WTC11 (cell line): Measurements from ENCODE around the gene SAA2. TPM values are rescaled to one million over a fixed set of nuclear protein-coding genes. Genes with fewer than 3 reads are reported as not detected.

ENCODE experiments used
- ATAC-seq: fragments of 200-7000 bp; cut with Tn5 transposase; 2 replicates; pipeline ENCODE4 v1.10.0; 2021; ENCODE audit warnings: mild to moderate bottlenecking, moderate library complexity
- CTCF ChIA-PET: fragments of 300-600 bp; sonication (Branson Sonifier 250); formaldehyde crosslinking; loops from one replicate; lab custom pipeline; 2021; ENCODE audit warnings: antibody characterized with exemption; lab: Charles Lee
- POLR2A ChIA-PET: fragments of 350-600 bp; sonication (Branson Sonifier 250); formaldehyde crosslinking; loops from one replicate; lab custom pipeline; 2021; ENCODE audit warnings: antibody characterized with exemption; lab: Charles Lee
- DNase-seq: peaks from one replicate; pipeline ENCODE4 v3.0.0; 2021; ENCODE audit warnings: low spot score
- H3K27ac Mint-ChIP-seq: 2 replicates; pipeline ENCODE4 v1.8.0; 2021; ENCODE audit warnings: mixed read lengths
- H3K27me3 Mint-ChIP-seq: 2 replicates; pipeline ENCODE4 v1.8.0; 2021; ENCODE audit warnings: low read depth, mild to moderate bottlenecking, moderate library complexity, mixed read lengths
- H3K36me3 Mint-ChIP-seq: 2 replicates; pipeline ENCODE4 v1.8.0; 2021; ENCODE audit warnings: mixed read lengths
- H3K4me1 Mint-ChIP-seq: 2 replicates; pipeline ENCODE4 v1.8.0; 2022; ENCODE audit warnings: mixed read lengths
- H3K4me3 Mint-ChIP-seq: 2 replicates; pipeline ENCODE4 v1.8.0; 2021; ENCODE audit warnings: mild to moderate bottlenecking, moderate library complexity, mixed read lengths
- H3K9me3 Mint-ChIP-seq: 2 replicates; pipeline ENCODE4 v1.8.0; 2021; ENCODE audit warnings: mixed read lengths
- ATF1 ChIP-seq: sonication (generic); formaldehyde crosslinking; IDR thresholded peaks from 2 replicates; pipeline ENCODE4 v1.8.1; 2023; ENCODE audit warnings: mild to moderate bottlenecking, moderate library complexity, missing genetic modification reagents
- CREM ChIP-seq: sonication (generic); formaldehyde crosslinking; IDR thresholded peaks from 2 replicates; pipeline ENCODE4 v1.8.1; 2022; ENCODE audit warnings: mild to moderate bottlenecking, missing genetic modification reagents, moderate library complexity
- ESRRA ChIP-seq: sonication (generic); formaldehyde crosslinking; IDR thresholded peaks from 2 replicates; pipeline ENCODE4 v1.8.1; 2022; ENCODE audit warnings: mild to moderate bottlenecking, missing genetic modification reagents, borderline replicate concordance
- FOXJ3 ChIP-seq: sonication (generic); formaldehyde crosslinking; IDR thresholded peaks from 2 replicates; pipeline ENCODE4 v1.9.0; 2021; ENCODE audit warnings: missing genetic modification reagents, mild to moderate bottlenecking, borderline replicate concordance
- IRF2 ChIP-seq: sonication (generic); formaldehyde crosslinking; IDR thresholded peaks from 2 replicates; pipeline ENCODE4 v1.8.0; 2022; ENCODE audit warnings: low read depth, missing genetic modification reagents, borderline replicate concordance
- KAT7 ChIP-seq: sonication (generic); formaldehyde crosslinking; IDR thresholded peaks from 2 replicates; pipeline ENCODE4 v1.8.1; 2023; ENCODE audit warnings: missing genetic modification reagents, mild to moderate bottlenecking, borderline replicate concordance
- MXD4 ChIP-seq: fragments of 250-450 bp; sonication (Bioruptor Pico); IDR thresholded peaks from 2 replicates; pipeline ENCODE4 v1.8.0; 2021; ENCODE audit warnings: mild to moderate bottlenecking, moderate library complexity, borderline replicate concordance
- NR2C2 ChIP-seq: sonication (generic); formaldehyde crosslinking; IDR thresholded peaks from 2 replicates; pipeline ENCODE4 v1.8.0; 2022; ENCODE audit warnings: mild to moderate bottlenecking, missing genetic modification reagents
- TP53 ChIP-seq: sonication (generic); formaldehyde crosslinking; IDR thresholded peaks from 2 replicates; pipeline ENCODE4 v1.8.1; 2023; ENCODE audit warnings: mild to moderate bottlenecking, missing genetic modification reagents
- ZBTB21 ChIP-seq: sonication (generic); formaldehyde crosslinking; IDR thresholded peaks from 2 replicates; pipeline ENCODE4 v1.8.1; 2023; ENCODE audit warnings: mild to moderate bottlenecking, missing genetic modification reagents, borderline replicate concordance
- ZNF121 ChIP-seq: sonication (generic); formaldehyde crosslinking; IDR thresholded peaks from 2 replicates; pipeline ENCODE4 v1.8.0; 2023; ENCODE audit warnings: missing genetic modification reagents
- ZNF423 ChIP-seq: fragments of 250-450 bp; sonication (Bioruptor Pico); IDR thresholded peaks from 2 replicates; pipeline ENCODE4 v2.1.2; 2022; ENCODE audit warnings: mild to moderate bottlenecking, moderate library complexity
- ZNF671 ChIP-seq: fragments of 250-450 bp; sonication (Bioruptor Pico); IDR thresholded peaks from 2 replicates; pipeline ENCODE4 v1.8.0; 2021; ENCODE audit warnings: mild to moderate bottlenecking
- total RNA-seq: library from RNA; stranded (reverse); gene quantifications from 3 replicates; pipeline ENCODE4 v1.2.3, GENCODE V29; 2021
- TF ChIP-seq, protein P1 (sequence below): fragments of 250-450 bp; sonication (Bioruptor Pico); IDR thresholded peaks from 2 replicates; pipeline ENCODE4 v1.9.0; 2021; ENCODE audit warnings: mild to moderate bottlenecking, borderline replicate concordance
- TF ChIP-seq, protein P2 (sequence below): sonication (generic); formaldehyde crosslinking; IDR thresholded peaks from 2 replicates; pipeline ENCODE4 v1.8.1; 2023; ENCODE audit warnings: mild to moderate bottlenecking, missing genetic modification reagents
- TF ChIP-seq, protein P3 (sequence below): sonication (generic); formaldehyde crosslinking; IDR thresholded peaks from 2 replicates; pipeline ENCODE4 v1.8.1; 2022; ENCODE audit warnings: mild to moderate bottlenecking, missing genetic modification reagents, moderate library complexity, borderline replicate concordance
- TF ChIP-seq, protein P4 (sequence below): sonication (generic); formaldehyde crosslinking; IDR thresholded peaks from 2 replicates; pipeline ENCODE4 v1.8.1; 2022; ENCODE audit warnings: low read depth, missing genetic modification reagents, borderline replicate concordance

SAA2 gene
- total RNA-seq, 1 experiment from 2014 or later, result 5.0 TPM

DNA sequence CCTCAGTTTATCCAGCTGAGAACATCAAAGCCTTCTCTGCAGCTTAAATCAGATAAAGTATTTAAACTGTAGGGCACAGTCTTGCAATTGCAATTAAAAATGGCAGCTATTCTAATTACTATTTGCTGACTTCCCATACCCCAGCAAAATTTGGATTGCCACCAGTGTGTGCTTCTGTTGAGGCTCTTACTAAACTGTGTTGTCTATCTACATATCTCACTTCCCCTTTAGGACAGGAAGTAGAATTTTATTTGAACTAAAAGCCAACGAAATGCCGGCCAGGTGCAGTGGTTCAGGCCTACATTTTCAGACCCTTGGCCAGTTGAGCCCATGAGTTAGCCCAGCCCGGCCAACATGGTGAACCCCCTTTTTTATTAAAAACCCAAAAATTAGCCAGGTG is 19.0 kb downstream of the SAA2 start:
- POLR2A ChIA-PET, result interaction anchor here (0.7 kb wide), 1 partner anchor 215 kb away, joined by 3 read pairs; no protein-coding TSS in a partner anchor
- no peaks in the 10 kb centered on the region for H3K4me1 Mint-ChIP-seq

DNA sequence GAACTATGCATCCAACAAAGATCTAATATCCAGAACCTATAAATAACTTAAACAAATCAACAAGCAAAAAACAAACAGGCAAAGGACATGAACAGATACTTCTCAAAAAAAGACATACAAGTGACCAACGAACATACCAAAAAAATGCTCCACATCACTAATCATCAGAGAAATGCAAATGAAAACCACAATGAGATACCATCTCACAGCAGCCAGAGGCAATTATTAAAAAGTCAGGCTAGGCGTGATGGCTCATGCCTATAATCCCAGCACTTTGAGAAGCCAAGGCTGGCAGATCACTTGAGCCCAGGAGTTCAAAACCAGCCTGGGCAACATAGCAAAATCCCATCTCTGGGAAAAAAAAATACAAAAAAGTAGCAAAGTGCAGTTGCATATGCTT is 22.6 kb downstream of the SAA2 start:
- peaks cover 3% of the 10 kb centered on the region for H3K9me3 Mint-ChIP-seq
- CTCF ChIA-PET, result interaction anchor here (1.3 to 1.8 kb wide), 2 partner anchors 18 to 22 kb away, joined by 5 to 9 read pairs; no protein-coding TSS in a partner anchor
- no peaks in the 10 kb centered on the region for H3K36me3 Mint-ChIP-seq
- TF ChIP-seq ZNF671 (CRISPR knock-in tag) (no peak), ZBTB21 (CRISPR knock-in tag) (no peak), NR2C2 (no peak), CREM (no peak), ZNF423 (CRISPR knock-in tag) (no peak), KAT7 (CRISPR knock-in tag) (no peak), TP53 (CRISPR knock-in tag) (no peak), ESRRA (no peak)
- TF ChIP-seq, protein P1, sequence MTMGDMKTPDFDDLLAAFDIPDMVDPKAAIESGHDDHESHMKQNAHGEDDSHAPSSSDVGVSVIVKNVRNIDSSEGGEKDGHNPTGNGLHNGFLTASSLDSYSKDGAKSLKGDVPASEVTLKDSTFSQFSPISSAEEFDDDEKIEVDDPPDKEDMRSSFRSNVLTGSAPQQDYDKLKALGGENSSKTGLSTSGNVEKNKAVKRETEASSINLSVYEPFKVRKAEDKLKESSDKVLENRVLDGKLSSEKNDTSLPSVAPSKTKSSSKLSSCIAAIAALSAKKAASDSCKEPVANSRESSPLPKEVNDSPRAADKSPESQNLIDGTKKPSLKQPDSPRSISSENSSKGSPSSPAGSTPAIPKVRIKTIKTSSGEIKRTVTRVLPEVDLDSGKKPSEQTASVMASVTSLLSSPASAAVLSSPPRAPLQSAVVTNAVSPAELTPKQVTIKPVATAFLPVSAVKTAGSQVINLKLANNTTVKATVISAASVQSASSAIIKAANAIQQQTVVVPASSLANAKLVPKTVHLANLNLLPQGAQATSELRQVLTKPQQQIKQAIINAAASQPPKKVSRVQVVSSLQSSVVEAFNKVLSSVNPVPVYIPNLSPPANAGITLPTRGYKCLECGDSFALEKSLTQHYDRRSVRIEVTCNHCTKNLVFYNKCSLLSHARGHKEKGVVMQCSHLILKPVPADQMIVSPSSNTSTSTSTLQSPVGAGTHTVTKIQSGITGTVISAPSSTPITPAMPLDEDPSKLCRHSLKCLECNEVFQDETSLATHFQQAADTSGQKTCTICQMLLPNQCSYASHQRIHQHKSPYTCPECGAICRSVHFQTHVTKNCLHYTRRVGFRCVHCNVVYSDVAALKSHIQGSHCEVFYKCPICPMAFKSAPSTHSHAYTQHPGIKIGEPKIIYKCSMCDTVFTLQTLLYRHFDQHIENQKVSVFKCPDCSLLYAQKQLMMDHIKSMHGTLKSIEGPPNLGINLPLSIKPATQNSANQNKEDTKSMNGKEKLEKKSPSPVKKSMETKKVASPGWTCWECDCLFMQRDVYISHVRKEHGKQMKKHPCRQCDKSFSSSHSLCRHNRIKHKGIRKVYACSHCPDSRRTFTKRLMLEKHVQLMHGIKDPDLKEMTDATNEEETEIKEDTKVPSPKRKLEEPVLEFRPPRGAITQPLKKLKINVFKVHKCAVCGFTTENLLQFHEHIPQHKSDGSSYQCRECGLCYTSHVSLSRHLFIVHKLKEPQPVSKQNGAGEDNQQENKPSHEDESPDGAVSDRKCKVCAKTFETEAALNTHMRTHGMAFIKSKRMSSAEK, result no peak
- TF ChIP-seq, all 79 proteins: peak for 0
- Mint-ChIP-seq H3K4me1 (no peaks in the 10 kb centered on the region), H3K27me3 (no peaks in the 10 kb centered on the region), H3K27ac (no peak overlapping the region), H3K4me3 (no peak overlapping the region)
- ATAC-seq (no peak), DNase-seq (no peak)
- POLR2A ChIA-PET, result no interaction called here

More for the DNA sequence above, 19.0 kb downstream of the SAA2 start:
- Mint-ChIP-seq H3K27ac (no peak overlapping the region), H3K9me3 (peaks cover 7% of the 10 kb centered on the region), H3K27me3 (no peaks in the 10 kb centered on the region), H3K36me3 (no peaks in the 10 kb centered on the region), H3K4me3 (no peak overlapping the region)
- CTCF ChIA-PET, result interaction anchor here (0.8 to 1.9 kb wide), 2 partner anchors 14 to 114 kb away, joined by 3 to 10 read pairs; no protein-coding TSS in a partner anchor
- TF ChIP-seq MXD4 (CRISPR knock-in tag) (no peak), FOXJ3 (CRISPR knock-in tag) (no peak), ZNF121 (no peak), ATF1 (CRISPR knock-in tag) (no peak), IRF2 (CRISPR knock-in tag) (no peak)
- TF ChIP-seq, protein P2, sequence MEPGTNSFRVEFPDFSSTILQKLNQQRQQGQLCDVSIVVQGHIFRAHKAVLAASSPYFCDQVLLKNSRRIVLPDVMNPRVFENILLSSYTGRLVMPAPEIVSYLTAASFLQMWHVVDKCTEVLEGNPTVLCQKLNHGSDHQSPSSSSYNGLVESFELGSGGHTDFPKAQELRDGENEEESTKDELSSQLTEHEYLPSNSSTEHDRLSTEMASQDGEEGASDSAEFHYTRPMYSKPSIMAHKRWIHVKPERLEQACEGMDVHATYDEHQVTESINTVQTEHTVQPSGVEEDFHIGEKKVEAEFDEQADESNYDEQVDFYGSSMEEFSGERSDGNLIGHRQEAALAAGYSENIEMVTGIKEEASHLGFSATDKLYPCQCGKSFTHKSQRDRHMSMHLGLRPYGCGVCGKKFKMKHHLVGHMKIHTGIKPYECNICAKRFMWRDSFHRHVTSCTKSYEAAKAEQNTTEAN (CRISPR knock-in tag), result no peak
- TF ChIP-seq, protein P3, sequence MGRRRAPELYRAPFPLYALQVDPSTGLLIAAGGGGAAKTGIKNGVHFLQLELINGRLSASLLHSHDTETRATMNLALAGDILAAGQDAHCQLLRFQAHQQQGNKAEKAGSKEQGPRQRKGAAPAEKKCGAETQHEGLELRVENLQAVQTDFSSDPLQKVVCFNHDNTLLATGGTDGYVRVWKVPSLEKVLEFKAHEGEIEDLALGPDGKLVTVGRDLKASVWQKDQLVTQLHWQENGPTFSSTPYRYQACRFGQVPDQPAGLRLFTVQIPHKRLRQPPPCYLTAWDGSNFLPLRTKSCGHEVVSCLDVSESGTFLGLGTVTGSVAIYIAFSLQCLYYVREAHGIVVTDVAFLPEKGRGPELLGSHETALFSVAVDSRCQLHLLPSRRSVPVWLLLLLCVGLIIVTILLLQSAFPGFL (CRISPR knock-in tag), result no peak
- TF ChIP-seq, protein P4, sequence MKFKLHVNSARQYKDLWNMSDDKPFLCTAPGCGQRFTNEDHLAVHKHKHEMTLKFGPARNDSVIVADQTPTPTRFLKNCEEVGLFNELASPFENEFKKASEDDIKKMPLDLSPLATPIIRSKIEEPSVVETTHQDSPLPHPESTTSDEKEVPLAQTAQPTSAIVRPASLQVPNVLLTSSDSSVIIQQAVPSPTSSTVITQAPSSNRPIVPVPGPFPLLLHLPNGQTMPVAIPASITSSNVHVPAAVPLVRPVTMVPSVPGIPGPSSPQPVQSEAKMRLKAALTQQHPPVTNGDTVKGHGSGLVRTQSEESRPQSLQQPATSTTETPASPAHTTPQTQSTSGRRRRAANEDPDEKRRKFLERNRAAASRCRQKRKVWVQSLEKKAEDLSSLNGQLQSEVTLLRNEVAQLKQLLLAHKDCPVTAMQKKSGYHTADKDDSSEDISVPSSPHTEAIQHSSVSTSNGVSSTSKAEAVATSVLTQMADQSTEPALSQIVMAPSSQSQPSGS, result no peak
- no peak for DNase-seq
- no peak for ATAC-seq
